Activated T-cell treated with anti-CD3 and anti-CD28 coated beads, Interleukin-2, amount 50 U/mL, for 48 hours (primary cell): ENCODE results near the gene ELK1.
"Not testable (repeated sequence)": the region's sequence is repeated elsewhere in the genome, so short reads cannot be mapped to it uniquely, and the experiment has no call there.

Source experiments
- DNase-seq, 2 experiments: peaks; one replicate each; pipeline ENCODE4 v3.0.0-alpha.2; 2020

The ELK1 gene

DNA sequence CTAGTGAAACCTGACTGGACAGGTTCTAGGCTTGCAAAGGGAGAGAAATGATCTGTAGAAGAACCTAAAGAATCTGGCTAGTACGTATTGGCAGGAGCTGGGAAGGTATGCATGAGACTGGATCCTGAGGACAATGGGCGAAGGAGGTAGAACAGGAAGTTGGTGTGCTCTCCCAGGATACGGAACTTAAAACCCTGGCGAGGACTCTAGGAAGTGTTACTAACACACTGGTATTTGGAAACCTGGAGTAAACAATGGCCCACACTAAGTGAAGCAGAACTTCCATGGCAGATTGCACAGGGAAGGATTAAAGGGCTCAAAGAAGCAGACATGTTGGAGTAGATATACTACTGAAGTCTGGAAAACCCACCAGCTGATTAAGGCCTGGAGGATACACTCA is 39.9 kb downstream of the ELK1 start:
- DNase-seq, result no peak

- DNase-seq, result no peak
Observed at GRCh38 chrX:47608130-47608810, 42.1 kb downstream of the ELK1 start.

- no peak for DNase-seq
Observed at GRCh38 chrX:47607091-47607490, 43.3 kb downstream of the ELK1 start.

DNA sequence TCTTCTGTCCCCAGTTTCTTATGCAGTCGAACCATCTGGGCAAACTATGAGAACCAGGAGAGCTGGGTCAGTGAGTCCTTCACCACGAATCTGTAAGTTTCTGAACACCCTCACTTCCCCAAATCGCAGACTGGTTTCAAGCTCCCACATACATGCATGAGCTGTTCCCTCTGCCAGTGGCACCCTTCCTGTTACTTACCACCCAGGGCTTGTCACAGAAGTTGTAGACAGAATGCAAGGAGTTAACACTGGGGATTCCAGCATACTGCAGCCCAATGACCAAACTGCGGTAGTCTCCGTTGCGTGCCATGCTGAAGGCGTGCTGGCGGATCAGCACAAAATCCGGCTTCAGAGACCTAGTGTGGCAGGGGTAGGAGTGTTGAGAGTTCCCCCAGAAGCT is 45.3 kb downstream of the ELK1 start:
- DNase-seq, result no peak

DNA sequence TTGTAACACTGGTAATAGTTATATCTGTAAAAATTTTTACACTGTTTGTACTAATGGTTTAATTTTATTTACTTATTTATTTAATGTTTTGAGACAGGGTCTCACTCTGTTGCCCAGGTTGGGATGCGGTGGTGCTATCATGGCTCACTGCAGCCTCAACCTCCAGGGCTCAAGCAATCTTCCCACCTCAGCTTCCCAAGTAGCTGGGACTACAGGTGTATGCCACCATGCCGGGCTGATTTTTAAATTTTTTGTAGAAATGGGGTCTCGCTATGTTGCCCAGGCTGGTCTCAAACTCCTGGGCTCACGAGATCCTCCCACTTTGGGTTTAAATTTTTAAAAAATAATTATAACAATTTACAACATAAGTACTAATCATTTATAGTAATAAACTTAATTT is 47.2 kb downstream of the ELK1 start:
- DNase-seq, result not testable (repeated sequence)

GRCh38 chrX:47597222-47597621 is 53.1 kb downstream of the ELK1 start:
- DNase-seq, result no peak

DNA sequence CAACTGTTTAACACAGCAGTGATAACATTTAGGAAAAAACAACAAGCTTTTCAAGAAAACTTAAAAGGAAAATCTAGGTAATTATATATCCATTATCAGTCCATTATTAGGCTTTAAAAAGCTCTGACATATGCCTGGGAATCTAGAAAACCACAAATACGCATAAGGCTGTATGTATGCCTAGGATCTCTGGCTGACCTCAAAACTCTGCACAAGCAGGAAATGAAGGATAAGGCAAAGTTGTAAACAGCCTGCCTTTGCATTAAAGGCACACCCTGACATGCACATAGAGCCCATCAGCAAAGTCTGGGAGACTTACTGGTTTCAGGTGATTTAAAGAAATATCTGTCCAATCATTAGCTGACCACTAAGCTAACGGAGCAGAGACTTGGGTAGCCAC is 54.1 kb downstream of the ELK1 start:
- DNase-seq, result no peak

DNA sequence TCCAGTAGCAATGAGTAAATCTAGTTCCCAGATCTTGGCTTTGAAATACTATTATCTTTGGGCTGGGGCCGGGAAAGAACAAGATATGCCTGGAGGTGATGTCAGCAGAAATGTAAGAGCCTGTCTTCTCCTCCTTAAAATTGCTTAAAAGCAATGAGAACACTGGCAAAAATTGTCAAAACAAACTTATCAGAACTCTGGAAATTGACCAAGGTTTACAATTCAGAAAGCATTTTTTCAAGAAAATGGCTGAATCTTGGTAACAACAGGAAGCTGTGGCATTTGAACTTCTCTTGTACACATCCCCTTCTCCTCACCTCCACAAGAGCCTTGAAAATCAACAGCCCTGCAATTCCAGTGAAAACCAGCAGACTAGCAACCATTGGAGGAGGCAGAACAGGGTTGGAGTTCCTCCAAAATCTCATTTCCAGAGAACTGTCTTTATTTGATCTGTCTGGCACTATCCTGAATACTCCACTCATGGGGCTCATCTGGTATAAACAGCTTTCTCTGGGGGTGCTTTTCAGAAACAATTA is 54.6 kb downstream of the ELK1 start:
- DNase-seq, result no peak

- no peak for DNase-seq
Observed at GRCh38 chrX:47593522-47593921, 56.8 kb downstream of the ELK1 start.

DNA sequence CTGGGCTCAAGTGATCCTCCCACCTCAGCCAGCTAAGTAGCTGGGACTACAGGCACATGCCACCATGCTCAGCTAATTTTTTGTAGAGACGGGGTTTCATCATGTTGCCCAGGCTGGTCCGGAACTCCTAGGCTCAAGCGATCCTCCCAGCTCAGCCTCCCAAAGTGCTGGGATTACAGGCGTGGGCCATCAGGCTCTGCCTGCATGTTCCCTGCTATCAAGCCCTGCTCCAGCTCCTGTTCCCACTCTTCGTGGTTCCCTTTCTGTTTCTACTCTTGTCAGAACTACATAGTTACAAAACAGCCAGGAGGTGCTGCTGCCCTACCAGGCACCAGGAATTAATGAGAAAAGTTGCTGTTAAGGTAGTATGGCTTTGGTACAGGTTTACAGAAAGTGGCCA is 59.4 kb downstream of the ELK1 start:
- no peak for DNase-seq

- no peak for DNase-seq
Observed at GRCh38 chrX:47587906-47588735, 62.2 kb downstream of the ELK1 start.

- DNase-seq, result no peak
Observed at GRCh38 chrX:47587091-47587891, 63.1 kb downstream of the ELK1 start.

DNA sequence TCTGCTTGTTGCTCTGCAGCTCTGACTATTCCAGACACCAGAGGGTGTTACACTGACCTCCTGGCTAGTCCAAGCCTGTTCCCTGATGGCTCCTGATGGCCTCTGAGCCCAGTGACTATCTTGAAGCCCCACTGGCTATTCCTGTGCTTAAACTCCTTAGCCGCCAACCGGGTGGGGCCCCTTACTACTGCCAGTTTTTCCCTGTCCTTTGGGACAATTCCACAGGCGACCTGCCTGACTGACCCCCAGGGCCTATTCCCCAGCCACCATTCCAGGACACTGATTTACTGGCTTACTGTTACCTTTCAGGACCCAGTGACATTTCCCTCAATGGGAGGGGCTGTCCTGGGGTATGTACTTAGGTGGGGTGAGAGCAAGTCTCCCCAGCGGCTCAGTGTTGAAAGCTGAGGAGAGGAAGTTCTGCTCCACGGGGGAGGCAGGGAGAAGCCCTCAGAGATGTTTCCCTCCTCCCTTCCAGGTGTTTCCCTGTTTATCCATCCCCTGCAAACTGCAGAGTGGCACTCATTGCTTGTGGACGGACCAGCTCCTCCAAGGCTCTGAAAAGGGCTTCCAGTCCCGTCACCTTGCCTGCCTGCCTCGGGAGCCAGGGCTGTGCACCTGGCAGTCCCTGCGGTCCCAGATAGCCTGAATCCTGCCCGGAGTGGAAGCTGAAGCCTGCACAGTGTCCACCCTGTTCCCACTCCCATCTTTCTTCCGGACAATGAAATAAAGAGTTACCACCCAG is 64.1 kb downstream of the ELK1 start:
- DNase-seq, result no peak
